H54 (cell line): Measurements from ENCODE around the gene CCDC40.
A peak's percentile ranks its signal among the peaks of the same experiment; 100 is the strongest.

Source experiments
- DNase-seq: peaks from one replicate; pipeline ENCODE4 v3.0.0; 2011; ENCODE audit warnings: low spot score, mixed read lengths; ENCODE audit not compliant: insufficient read length
- FAIRE-seq: peaks from 3 replicates; lab custom pipeline; 2011; peaks lifted over from hg19 to GRCh38; lab: Jason Lieb, UNC
- POLR2A ChIP-seq: IDR thresholded peaks from 2 replicates; pipeline ENCODE4 v1.6.1; 2011; ENCODE audit warnings: low read depth, mild to moderate bottlenecking, low read length

Gene CCDC40

DNA sequence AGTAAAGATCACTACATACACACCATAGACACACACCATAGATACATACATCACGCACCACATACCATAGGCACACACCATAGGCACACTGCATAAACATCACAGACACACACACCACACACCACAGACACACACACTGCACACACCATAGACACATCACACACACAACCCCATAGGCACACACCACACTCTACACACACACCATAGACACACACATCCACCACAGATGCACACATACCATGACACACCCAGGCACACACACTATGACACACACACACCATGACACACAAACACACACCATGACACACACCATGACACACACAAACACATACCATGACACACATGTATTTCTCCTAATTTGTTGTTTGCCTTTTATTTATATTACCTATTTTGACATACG lies 14.8 kb upstream of the CCDC40 start:
- no peak for TF ChIP-seq POLR2A
- FAIRE-seq (no peak), DNase-seq (no peak)

DNA sequence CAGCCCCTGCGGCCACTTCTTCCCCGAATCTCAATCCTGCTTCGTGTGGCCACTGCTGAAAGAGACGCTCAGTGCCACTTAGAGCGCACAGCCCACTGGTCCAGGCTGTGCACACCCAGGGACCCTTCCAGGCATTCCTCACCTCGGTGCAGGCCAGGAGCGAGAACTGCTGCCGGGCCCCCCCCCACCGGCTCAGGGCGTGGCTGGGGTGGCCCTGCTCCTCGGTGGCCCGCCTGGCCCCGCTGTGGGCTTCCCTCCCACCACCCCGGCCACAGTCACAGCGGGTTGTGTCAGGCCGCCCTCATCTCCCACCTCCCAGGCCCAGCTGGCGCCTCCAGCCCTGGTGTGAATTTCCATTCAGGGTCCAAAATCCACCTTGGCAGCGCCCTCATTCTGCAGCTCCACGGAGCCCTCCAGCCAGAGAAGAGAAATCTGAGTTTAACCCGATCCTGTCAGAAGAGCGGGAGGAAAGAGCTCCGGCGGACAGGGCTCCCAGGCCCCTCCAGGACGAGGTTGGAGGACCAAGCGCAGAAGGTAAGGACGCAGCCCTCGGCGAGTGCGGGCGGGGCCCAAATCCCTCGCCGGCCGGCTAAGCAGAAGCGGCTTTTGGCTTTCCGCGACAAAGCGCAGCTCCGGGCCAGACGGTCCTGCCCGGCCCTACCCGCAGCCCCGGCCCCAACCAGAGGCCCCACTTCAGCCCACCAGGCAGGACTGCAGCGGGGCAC lies 12.8 kb upstream of the CCDC40 start:
- no peak for DNase-seq
- FAIRE-seq, result no peak
- no peak for TF ChIP-seq POLR2A

DNA sequence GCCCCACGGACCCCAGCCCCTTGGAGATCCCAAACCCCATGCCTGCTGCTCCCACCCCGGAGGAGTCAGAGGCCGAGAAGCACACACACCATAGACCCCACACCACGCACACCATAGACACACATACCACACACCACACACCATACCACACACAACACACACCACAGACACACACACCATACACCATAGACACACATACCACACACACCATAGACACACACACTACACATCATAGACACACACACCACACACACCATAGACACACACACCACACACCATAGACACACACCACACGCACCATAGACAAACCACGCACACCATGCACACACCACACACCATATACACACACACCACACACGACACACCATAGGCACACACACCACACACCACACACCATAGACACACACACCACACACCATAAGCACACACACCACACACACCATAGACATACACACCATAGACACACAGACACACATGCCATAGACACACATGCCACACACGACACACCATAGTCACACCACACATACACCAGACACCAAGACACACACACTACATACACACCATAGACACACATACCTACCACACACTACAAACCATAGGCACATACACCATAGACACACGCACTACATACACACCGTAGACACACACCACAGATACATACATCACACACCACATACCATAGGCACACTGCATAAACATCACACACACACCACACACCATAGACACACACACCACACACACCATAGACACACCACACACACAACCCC lies 12.1 kb upstream of the CCDC40 start:
- FAIRE-seq (no peak), DNase-seq (no peak)
- TF ChIP-seq POLR2A, result no peak

DNA sequence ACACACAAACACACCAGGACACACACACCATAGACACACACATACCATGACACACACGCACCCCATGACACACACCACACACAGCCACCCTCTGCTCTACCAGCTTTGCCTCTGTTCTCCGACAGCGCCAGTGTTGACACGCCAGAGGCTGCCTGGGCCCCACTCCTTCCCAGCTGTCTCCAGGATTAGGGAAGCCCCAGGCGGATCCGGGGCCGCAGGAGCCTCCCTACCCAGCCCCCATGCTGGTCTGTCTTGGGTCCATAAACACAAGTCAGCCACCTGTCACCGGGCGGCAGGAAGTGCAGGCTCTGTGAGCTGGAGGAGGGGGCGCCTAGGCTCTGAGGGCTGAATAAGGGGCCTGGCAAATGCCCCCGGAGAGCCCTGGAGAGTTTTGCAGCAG lies 11.3 kb upstream of the CCDC40 start:
- DNase-seq (no peak), FAIRE-seq (no peak)
- no peak for TF ChIP-seq POLR2A

DNA sequence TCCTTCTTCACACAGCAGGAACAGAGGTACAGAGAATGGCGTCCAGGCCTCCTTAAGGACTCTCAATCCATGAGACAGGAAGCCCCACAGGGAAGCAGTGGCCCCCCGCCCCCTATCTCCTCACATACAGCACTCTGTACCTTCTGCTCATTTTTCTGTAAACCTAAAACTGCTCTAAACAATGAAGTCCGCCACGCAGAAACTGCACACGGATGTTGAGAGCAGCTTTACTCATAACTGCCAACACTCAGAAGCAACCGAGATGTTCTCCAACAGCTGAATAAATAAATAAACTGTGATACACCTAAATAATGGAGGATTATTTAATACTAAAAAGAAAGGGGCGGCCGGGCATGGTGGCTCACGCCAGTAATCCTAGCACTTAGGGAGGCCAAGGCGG lies 10.6 kb upstream of the CCDC40 start:
- DNase-seq (no peak), FAIRE-seq (no peak)
- TF ChIP-seq POLR2A, result no peak

DNA sequence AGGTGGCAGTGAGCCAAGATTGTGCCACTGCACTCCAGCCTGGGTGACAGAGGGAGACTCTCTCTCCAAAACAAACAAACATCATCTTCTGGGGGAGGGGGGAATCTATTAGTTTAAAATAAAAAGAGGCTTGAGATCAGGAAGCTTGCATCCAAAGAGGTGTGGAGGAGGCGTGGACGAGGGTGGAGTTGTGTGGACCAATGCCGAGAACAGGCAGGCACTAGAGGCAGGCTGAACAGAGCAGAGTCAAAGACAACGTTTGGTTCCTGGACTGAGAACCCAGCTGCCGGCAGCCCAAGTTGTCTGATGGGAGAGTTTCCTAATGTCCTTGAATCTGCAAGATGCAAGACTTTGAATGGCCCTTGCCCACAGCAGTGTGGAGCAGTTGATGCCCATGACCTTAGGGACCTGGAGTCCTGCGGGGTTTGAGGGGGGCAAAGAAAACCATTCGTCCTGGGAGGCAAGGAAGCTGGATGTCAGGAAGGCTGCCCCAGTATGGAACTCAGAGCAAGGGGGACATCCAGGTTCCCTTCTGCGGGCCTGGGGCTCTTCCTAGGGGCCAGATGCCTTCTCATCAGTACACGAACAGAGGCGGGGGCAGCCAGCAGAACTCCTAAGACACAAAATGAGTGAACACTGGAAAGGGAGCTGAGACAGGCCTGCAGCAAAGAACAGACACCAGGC lies 9.9 kb upstream of the CCDC40 start:
- DNase-seq (no peak), FAIRE-seq (no peak)
- no peak for TF ChIP-seq POLR2A

DNA sequence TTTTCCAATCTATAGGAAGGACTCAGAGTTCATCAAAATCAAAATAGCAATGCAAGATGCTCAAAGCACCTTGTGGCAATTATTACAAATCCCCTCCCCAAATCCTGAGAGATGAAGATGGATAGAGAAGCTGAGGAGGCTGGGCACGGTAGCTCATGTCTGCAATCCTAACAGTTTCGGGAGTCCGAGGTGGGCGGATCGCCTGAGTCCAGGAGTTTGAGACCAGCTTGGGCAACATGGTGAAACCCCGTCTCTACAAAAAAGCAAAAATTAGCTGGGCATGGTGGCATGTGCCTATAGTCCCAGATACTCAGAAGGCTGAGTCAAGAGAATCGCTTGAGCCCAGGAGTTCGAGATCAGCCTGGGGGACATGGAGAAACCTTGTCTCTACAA lies 9.4 kb upstream of the CCDC40 start:
- no peak for FAIRE-seq
- DNase-seq, result no peak
- TF ChIP-seq POLR2A, result no peak

DNA sequence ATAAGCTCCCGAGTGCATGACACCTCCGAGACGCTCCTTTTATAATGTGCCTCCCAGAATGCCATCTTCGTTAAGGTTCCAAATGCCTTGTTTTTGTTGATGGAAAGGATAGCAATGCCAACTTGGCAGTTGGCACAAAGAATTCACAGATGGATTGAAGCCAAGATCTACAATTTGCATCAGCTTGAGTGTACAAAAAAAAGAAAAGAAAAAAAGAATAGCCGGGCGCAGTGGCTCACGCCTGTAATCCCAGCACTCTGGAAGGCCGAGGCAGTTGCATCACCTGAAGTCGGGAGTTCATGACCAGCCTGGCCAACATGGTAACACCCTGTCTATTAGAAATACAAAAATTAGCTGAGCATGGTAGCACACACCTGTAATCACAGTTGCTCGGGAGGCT lies 8.4 kb upstream of the CCDC40 start:
- TF ChIP-seq POLR2A, result no peak
- DNase-seq, result no peak
- no peak for FAIRE-seq

DNA sequence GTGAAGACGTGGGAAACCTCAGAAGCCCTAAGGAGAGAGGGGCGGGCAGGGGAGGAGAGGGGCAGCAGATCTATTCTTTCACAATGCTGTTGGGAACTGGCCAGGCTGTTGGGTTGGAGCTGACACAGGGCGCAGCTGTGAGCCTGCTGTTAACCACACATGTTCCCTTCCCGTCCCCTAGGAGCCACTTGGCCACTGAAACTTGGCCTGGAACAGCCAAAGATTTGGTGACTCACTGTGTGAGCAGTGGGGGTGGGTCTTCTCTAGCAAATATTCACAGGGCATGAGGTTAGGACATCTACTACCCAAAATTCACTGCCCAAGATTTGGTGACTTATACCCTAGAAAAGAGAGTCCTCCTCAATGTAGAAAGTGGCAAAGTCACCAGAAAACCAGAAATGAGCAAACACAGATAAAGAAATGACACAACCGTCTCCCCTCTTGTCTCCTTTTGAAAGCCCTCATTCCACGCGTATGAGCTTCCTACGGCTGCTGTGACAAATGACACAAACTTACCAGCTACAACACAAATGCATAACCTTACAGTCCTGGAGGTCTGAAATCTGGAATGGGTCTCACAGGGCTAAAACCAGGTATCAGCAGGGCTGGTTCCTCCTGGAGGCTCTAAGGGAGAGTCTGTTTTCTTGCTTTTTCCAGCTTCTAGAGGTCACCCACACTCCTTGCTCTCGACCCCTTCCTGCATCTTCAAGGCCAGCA lies 7.0 kb upstream of the CCDC40 start:
- no peak for FAIRE-seq
- TF ChIP-seq POLR2A, result no peak
- DNase-seq, result peak; percentile 56

DNA sequence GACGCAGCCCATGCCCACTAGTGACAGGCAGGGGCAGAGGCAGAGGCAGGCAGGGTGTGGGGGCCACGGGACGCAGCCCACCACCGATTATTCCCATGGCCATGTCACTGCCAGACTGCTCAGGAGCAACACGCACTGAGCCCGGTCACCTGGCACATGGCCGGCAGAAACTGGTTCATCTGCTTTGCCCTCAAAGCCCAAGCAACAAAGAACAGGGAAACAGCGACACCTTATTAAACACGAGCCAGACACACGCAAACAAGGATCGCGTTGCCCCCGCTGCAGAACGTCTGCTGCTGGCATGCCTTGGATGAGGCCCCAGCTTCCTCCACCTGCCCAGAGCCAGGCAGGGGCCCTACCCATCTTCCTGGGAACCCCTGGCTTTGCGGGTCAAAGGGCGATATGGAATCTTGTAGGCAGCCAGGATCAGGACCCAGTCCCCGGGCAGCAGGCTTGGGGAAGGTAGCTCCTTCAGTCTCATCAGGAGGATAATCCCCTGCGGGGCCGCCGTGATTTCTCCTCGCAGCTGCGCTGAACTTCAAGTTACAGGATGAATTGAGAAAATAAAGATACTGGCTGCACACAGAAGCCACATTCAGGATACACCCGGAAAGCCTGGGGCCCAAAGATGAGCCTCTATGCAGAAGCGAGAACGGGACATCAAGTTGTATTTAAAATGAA lies 5.6 kb upstream of the CCDC40 start:
- DNase-seq, result no peak
- no peak for FAIRE-seq

DNA sequence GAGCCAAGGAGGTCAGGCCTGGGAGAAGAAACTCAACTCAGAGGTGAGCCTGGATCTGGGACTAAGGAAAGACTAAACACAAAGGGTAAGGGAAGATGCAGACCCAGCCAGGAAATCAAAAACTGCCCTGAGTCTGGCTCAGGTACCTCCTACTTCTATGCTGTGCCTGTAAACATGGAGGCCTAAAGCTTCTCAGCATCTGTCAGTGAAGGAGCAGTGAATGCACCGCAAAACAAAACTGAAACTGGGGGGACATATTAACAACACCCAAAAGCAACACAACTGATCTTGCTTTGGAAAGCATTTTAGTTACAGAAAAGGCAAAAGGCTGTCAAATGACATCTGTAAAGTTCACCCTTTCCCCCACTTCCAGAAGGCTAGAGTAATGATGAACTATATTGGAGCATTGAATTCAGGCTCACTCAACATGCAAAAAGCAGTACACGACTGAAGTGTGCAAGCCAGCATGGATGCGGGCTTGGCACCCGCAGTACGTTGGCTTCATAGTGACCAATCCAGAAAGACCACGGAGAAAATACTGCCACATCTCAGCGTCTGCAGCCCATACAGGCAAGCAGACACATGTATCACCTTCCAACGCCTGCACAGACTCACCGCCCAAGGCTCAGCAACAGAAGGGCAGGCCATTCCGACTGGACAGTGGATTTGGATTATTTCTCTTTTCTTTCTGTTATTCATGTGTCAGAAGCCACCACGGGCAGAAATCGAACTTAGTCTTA lies 4.6 kb upstream of the CCDC40 start:
- no peak for FAIRE-seq
- DNase-seq, result no peak
- TF ChIP-seq POLR2A, result no peak

More for the DNA sequence above, 5.6 kb upstream of the CCDC40 start:
- TF ChIP-seq POLR2A, result no peak

DNA sequence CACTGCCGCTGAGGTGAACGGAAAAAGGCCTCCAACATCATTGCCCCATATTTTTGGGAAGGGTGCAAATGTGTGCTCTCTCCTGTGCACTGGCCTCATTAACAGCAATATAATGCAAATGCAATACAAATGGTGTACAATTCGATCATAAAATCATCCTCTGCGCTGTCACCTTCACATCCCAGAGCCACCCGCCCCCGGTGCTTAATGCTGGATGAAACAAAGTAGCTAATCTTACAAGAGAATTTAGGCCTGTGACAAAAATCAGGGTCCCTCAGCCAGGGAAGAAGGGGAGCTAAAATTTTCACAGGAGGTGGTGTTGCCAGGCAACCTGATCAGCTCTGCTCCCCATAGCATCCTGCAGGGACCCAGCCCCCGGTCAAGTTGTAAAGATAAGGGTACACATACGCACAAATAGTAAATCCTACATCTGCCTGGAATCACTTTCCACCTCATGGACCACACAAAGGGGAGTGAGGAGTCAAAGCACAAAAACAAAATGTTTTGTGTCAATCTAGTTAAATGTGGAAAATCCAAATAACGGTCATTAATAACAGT lies 3.7 kb upstream of the CCDC40 start:
- TF ChIP-seq POLR2A, result no peak
- DNase-seq, result no peak
- no peak for FAIRE-seq
